GM18505 (cell line): ENCODE measurements around the gene RSAD1.
A peak's percentile ranks its signal among the peaks of the same experiment; 100 is the strongest.
"Not testable (repeated sequence)": the region's sequence is repeated elsewhere in the genome, so short reads cannot be mapped to it uniquely, and the experiment has no call there.

Source experiments
- ATAC-seq: cut with Tn5 transposase; IDR thresholded peaks from one replicate; pipeline ENCODE4 v1.9.1; 2021; ENCODE audit not compliant: unreplicated experiment
- POLR2A ChIP-seq: IDR thresholded peaks from 4 replicates; pipeline ENCODE4 v1.6.1; 2011; ENCODE audit warnings: borderline replicate concordance; ENCODE audit not compliant: insufficient read depth, insufficient read length; ENCODE audit errors: extremely low read depth

Gene RSAD1

GRCh38 chr17:50470426-50470825, 8.2 kb upstream of the RSAD1 start:
- no peak for TF ChIP-seq POLR2A
- no peak for ATAC-seq

GRCh38 chr17:50471009-50471905, 7.4 kb upstream of the RSAD1 start:
- ATAC-seq: no peak
- no peak for TF ChIP-seq POLR2A

GRCh38 chr17:50472286-50472685, 6.4 kb upstream of the RSAD1 start:
- no peak for ATAC-seq
- TF ChIP-seq POLR2A: no peak

- not testable (repeated sequence) for ATAC-seq
Measured at GRCh38 chr17:50472761-50473161, 5.9 kb upstream of the RSAD1 start.

- ATAC-seq: no peak
- TF ChIP-seq POLR2A: no peak
Measured at GRCh38 chr17:50473901-50474300, 4.8 kb upstream of the RSAD1 start.

- ATAC-seq: no peak
- no peak for TF ChIP-seq POLR2A
Measured at GRCh38 chr17:50474523-50474922, 4.1 kb upstream of the RSAD1 start.

- no peak for TF ChIP-seq POLR2A
- no peak for ATAC-seq
Measured at GRCh38 chr17:50475362-50475761, 3.3 kb upstream of the RSAD1 start.

GRCh38 chr17:50475775-50476544, 2.7 kb upstream of the RSAD1 start:
- not testable (repeated sequence) for ATAC-seq

- no peak for TF ChIP-seq POLR2A
- no peak for ATAC-seq
Measured at GRCh38 chr17:50476545-50477315, 1.9 kb upstream of the RSAD1 start.

GRCh38 chr17:50477976-50478375, 684 bp upstream of the RSAD1 start:
- ATAC-seq: no peak
- TF ChIP-seq POLR2A: no peak

- TF ChIP-seq POLR2A: no peak
- peak; percentile 28 for ATAC-seq
Measured at GRCh38 chr17:50479522-50480141, 972 bp downstream of the RSAD1 start.

GRCh38 chr17:50480142-50480764, 1.6 kb downstream of the RSAD1 start:
- no peak for TF ChIP-seq POLR2A
- no peak for ATAC-seq

- no peak for TF ChIP-seq POLR2A
- ATAC-seq: no peak
Measured at GRCh38 chr17:50480854-50481490, 2.3 kb downstream of the RSAD1 start.

- ATAC-seq: no peak
Measured at GRCh38 chr17:50481648-50482047, 3.0 kb downstream of the RSAD1 start.

More at GRCh38 chr17:50481648-50482047, 3.0 kb downstream of the RSAD1 start:
- no peak for TF ChIP-seq POLR2A
